A673 (cell line): ENCODE results near the gene NDRG3. TPM values are rescaled to one million over a fixed set of nuclear protein-coding genes. Genes with fewer than 3 reads are reported as not detected.

Experiments used
- Bru-seq: library from RNA; stranded (reverse); fragments of 400-500 nt; gene quantifications from one replicate; lab custom pipeline; 2021; lab: Mats Ljungman, UMichigan
- BruChase-seq, 2 experiments: library from RNA; stranded (reverse); fragments of 400-500 nt; gene quantifications; one replicate each; lab custom pipeline; 2021; lab: Mats Ljungman, UMichigan
- BruUV-seq: library from RNA; stranded (reverse); fragments of 400-500 nt; replicated peaks from 2 replicates; lab custom pipeline; 2021; lab: Mats Ljungman, UMichigan
- CTCF ChIA-PET: fragments of 300-600 bp; sonication (Branson Sonifier 250); formaldehyde crosslinking; loops from one replicate; lab custom pipeline; 2022; ENCODE audit warnings: antibody characterized with exemption; lab: Charles Lee
- POLR2A ChIA-PET: fragments of 300-600 bp; sonication (Branson Sonifier 250); formaldehyde crosslinking; loops from one replicate; lab custom pipeline; 2022; ENCODE audit warnings: antibody characterized with exemption; ENCODE audit not compliant: low non-redundant PET; lab: Charles Lee
- DNase-seq: peaks from one replicate; pipeline ENCODE4 v3.0.0-alpha.2; 2015; ENCODE audit warnings: low spot score
- H3K27ac ChIP-seq: fragments of 200-600 bp; sonication (generic); 2 replicates; pipeline ENCODE4 v1.5.1; 2016; ENCODE audit warnings: mixed run types, low read depth, mild to moderate bottlenecking, mixed read lengths, antibody characterized with exemption, low read length; ENCODE audit not compliant: poor library complexity, severe bottlenecking
- H3K27me3 ChIP-seq: fragments of 200-600 bp; sonication (generic); replicated peaks from 2 replicates; pipeline ENCODE4 v1.6.1; 2017; ENCODE audit warnings: mixed run types, low read depth, mild to moderate bottlenecking, mixed read lengths, antibody characterized with exemption, low read length; ENCODE audit not compliant: insufficient read depth, poor library complexity
- H3K36me3 ChIP-seq: fragments of 200-600 bp; sonication (generic); 2 replicates; pipeline ENCODE4 v1.6.1; 2016; ENCODE audit warnings: mixed run types, mild to moderate bottlenecking, mixed read lengths, antibody characterized with exemption, low read length; ENCODE audit not compliant: insufficient read depth, poor library complexity, severe bottlenecking
- H3K4me1 ChIP-seq: fragments of 200-600 bp; sonication (generic); 2 replicates; pipeline ENCODE4 v1.6.1; 2017; ENCODE audit warnings: mixed run types, mild to moderate bottlenecking, mixed read lengths, antibody characterized with exemption, low read length; ENCODE audit not compliant: insufficient read depth, poor library complexity, severe bottlenecking
- H3K4me3 ChIP-seq: fragments of 200-600 bp; sonication (generic); 2 replicates; pipeline ENCODE4 v1.5.1; 2016; ENCODE audit warnings: low read depth, mixed run types, mild to moderate bottlenecking, mixed read lengths, low read length; ENCODE audit not compliant: poor library complexity, severe bottlenecking
- H3K9me3 ChIP-seq: fragments of 200-600 bp; sonication (generic); 2 replicates; pipeline ENCODE4 v1.6.1; 2016; ENCODE audit warnings: mixed run types, low read depth, mild to moderate bottlenecking, mixed read lengths, antibody characterized with exemption, low read length; ENCODE audit not compliant: poor library complexity, severe bottlenecking
- CTCF ChIP-seq: fragments of 300-800, 200-600 bp; sonication (generic); conservative IDR thresholded peaks from 2 replicates; pipeline ENCODE4 v1.5.1; 2017; ENCODE audit warnings: low read depth, mild to moderate bottlenecking, antibody characterized with exemption, low read length, moderate library complexity, mixed read lengths
- EZH2 ChIP-seq: fragments of 200-600 bp; sonication (generic); IDR thresholded peaks from 2 replicates; pipeline ENCODE4 v1.6.1; 2017; ENCODE audit warnings: borderline replicate concordance, low read depth, mild to moderate bottlenecking, mixed read lengths, antibody characterized with exemption, low read length; ENCODE audit not compliant: poor library complexity, severe bottlenecking
- intact Hi-C: fragments of 100-400 bp; cut with micrococcal nuclease; formaldehyde crosslinking; loops from one replicate; pipeline ENCODE4 v1.10.0; 2022; ENCODE audit not compliant: unreplicated experiment
- long read RNA-seq: library from polyadenylated mRNA; stranded (forward); transcript quantifications from one replicate; pipeline ENCODE4 v2.0.0, GENCODE V29; 2022
- total RNA-seq: library from RNA; stranded (reverse); gene quantifications from 2 replicates; pipeline ENCODE4 v1.2.3, GENCODE V29; 2021

Gene NDRG3
- total RNA-seq (17.6 and 23.2 TPM in 2 replicates), Bru-seq, nascent RNA (percentile 49 among the genes with signal in this experiment), BruChase-seq, experiment 1, labeled RNA remaining after a 2-hour chase (percentile 53 among the genes with signal in this experiment), BruChase-seq, experiment 2, labeled RNA remaining after a 6-hour chase (percentile 61 among the genes with signal in this experiment)
- long read RNA-seq, transcript NDRG3-201 (16 exons, 2,964 nt) = major isoform, 37 of 58 reads
- long read RNA-seq, partial matches to known transcripts = 14 of 58 reads
- long read RNA-seq, other reads (novel, unspliced or antisense) = 6 of 58 reads

GRCh38 chr20:36745927-36746659 lies at the start of gene NDRG3:
NDRG3 (minus strand) TSS chr20:36746090; CDS start chr20:36721735, 24,355 bp downstream.
- intact Hi-C loops = no loop called here
- CTCF ChIA-PET = interaction anchor here (0.6 to 1.2 kb wide), 2 partner anchors 63 to 98 kb away, joined by 4 to 7 read pairs; no protein-coding TSS in a partner anchor
- H3K27me3 ChIP-seq = no peaks in the 10 kb centered on the region
- peak within 1 kb of the TSS; percentile 62 for H3K27ac ChIP-seq
- TF ChIP-seq CTCF = no peak
- TF ChIP-seq EZH2 = no peak
- TSS peak; percentile 92 for BruUV-seq
- peaks cover 11% of the 10 kb centered on the region for H3K4me1 ChIP-seq
- peak; percentile 97 for DNase-seq
- H3K4me3 ChIP-seq = peak within 1 kb of the TSS; percentile 71
- H3K9me3 ChIP-seq = no peaks in the 10 kb centered on the region
- POLR2A ChIA-PET = interaction anchor here (0.5 to 0.7 kb wide), 2 partner anchors 10 to 229 kb away, joined by 3 read pairs; no protein-coding TSS in a partner anchor
- peaks cover 12% of the 10 kb centered on the region for H3K36me3 ChIP-seq

- POLR2A ChIA-PET = no interaction called here
These were observed 48.2 kb upstream of the NDRG3 start for GRCh38 chr20:36794116-36794474.

More at GRCh38 chr20:36794116-36794474, 48.2 kb upstream of the NDRG3 start:
- no peak overlapping the region for H3K27ac ChIP-seq
- H3K4me3 ChIP-seq = no peak overlapping the region
- no peaks in the 10 kb centered on the region for H3K9me3 ChIP-seq
- DNase-seq = no peak
- TSS peak; percentile 29 for BruUV-seq
- TF ChIP-seq CTCF (no peak), EZH2 (no peak)
- H3K27me3 ChIP-seq = no peaks in the 10 kb centered on the region
- CTCF ChIA-PET = no interaction called here
- H3K4me1 ChIP-seq = no peaks in the 10 kb centered on the region
- peaks cover 52% of the 10 kb centered on the region for H3K36me3 ChIP-seq
- intact Hi-C loops = no loop called here
